ENCODE measurements around the gene NUAK1. TPM values are rescaled to one million over a fixed set of nuclear protein-coding genes. Genes with fewer than 3 reads are reported as not detected.

The NUAK1 gene
- total RNA-seq, 1 experiment from 2014 or later, result 50.3 TPM

GRCh38 chr12:106110626-106111300, 28.0 kb downstream of the NUAK1 start:
- Histone ChIP-seq H3K4me3 (ENCODE audit: low read depth in 2 of 2, low read length in 2 of 2) (no peak overlapping the region), H3K27ac (ENCODE audit: low read length) (peak overlapping the region; percentile 90), H3K27me3 (ENCODE audit: control insufficient read depth, insufficient read depth, low read length) (no peaks in the 10 kb centered on the region), H3K9me3 (ENCODE audit: control insufficient read depth, insufficient read depth, low read depth, low read length) (no peaks in the 10 kb centered on the region), H3K4me1 (ENCODE audit: control insufficient read depth, insufficient read depth, low read length) (peaks cover 100% of the 10 kb centered on the region), H3K36me3 (ENCODE audit: control insufficient read depth, insufficient read depth, low read length) (no peaks in the 10 kb centered on the region)
- no peak for TF ChIP-seq TCF7L2 (IDR thresholded peaks at IDR 0.05; ENCODE audit: low read depth, low read length)
- TF ChIP-seq REST (IDR thresholded peaks at IDR 0.05; ENCODE audit: insufficient read depth in 1 of 2, low read depth in 2 of 2, low read length in 1 of 2), result no peak
- TF ChIP-seq CTCF (IDR thresholded peaks at IDR 0.05), result no peak
- TF ChIP-seq SIN3A (IDR thresholded peaks at IDR 0.05; ENCODE audit: borderline replicate concordance, insufficient read depth, low read depth, low read length), result no peak
- no peak for TF ChIP-seq POLR2AphosphoS5 (IDR thresholded peaks at IDR 0.05; ENCODE audit: low read depth, low read length)
- in situ Hi-C loops (cut with HindIII; ENCODE audit: low pct_unique_long_range_greater_than_20kb, low sequenced_read_pairs), result no loop called here
- CTCF ChIA-PET, result no interaction called here
- POLR2A ChIA-PET, result no interaction called here
- no TSS peak for BruUV-seq (replicated peaks)
- intact Hi-C loops (cut with micrococcal nuclease; ENCODE audit: unreplicated experiment), result no loop called here
- ATAC-seq, result no peak
- no peak for DNase-seq (ENCODE audit: low read depth, low spot score)

GRCh38 chr12:106109168-106109910, 29.4 kb downstream of the NUAK1 start:
- in situ Hi-C loops (cut with HindIII; ENCODE audit: low pct_unique_long_range_greater_than_20kb, low sequenced_read_pairs) (no loop called here), intact Hi-C loops (cut with micrococcal nuclease; ENCODE audit: unreplicated experiment) (no loop called here)
- TF ChIP-seq REST (IDR thresholded peaks at IDR 0.05; ENCODE audit: insufficient read depth in 1 of 2, low read depth in 2 of 2, low read length in 1 of 2) (no peak), POLR2AphosphoS5 (IDR thresholded peaks at IDR 0.05; ENCODE audit: low read depth, low read length) (no peak), TCF7L2 (IDR thresholded peaks at IDR 0.05; ENCODE audit: low read depth, low read length) (no peak), SIN3A (IDR thresholded peaks at IDR 0.05; ENCODE audit: borderline replicate concordance, insufficient read depth, low read depth, low read length) (no peak), CTCF (IDR thresholded peaks at IDR 0.05) (no peak)
- no peaks in the 10 kb centered on the region for H3K9me3 ChIP-seq (ENCODE audit: control insufficient read depth, insufficient read depth, low read depth, low read length)
- DNase-seq (ENCODE audit: low read depth, low spot score) (no peak), ATAC-seq (no peak)
- H3K27ac ChIP-seq (ENCODE audit: low read length), result peak overlapping the region; percentile 90
- ChIA-PET POLR2A (interaction anchor here (0.6 to 0.7 kb wide), 2 partner anchors 76 to 147 kb away, joined by 10 to 15 read pairs; no protein-coding TSS in a partner anchor), CTCF (interaction anchor here (0.6 to 0.8 kb wide), 4 partner anchors 13 to 868 kb away, joined by 3 to 5 read pairs (median 3); no protein-coding TSS in a partner anchor)
- H3K4me3 ChIP-seq (ENCODE audit: low read depth in 2 of 2, low read length in 2 of 2), result no peak overlapping the region
- peaks cover 92% of the 10 kb centered on the region for H3K4me1 ChIP-seq (ENCODE audit: control insufficient read depth, insufficient read depth, low read length)
- BruUV-seq (replicated peaks), result no TSS peak
- no peaks in the 10 kb centered on the region for H3K27me3 ChIP-seq (ENCODE audit: control insufficient read depth, insufficient read depth, low read length)
- peaks cover 6% of the 10 kb centered on the region; the same call in 1 of the 2 replicates for H3K36me3 ChIP-seq (ENCODE audit: control insufficient read depth, insufficient read depth, low read length)
